ENCODE data around the gene ZDHHC12.

ZDHHC12 gene

GRCh38 chr9:128684325-128685199 lies 39.4 kb downstream of the ZDHHC12 start:
- peak; percentile 74 for DNase-seq

DNA sequence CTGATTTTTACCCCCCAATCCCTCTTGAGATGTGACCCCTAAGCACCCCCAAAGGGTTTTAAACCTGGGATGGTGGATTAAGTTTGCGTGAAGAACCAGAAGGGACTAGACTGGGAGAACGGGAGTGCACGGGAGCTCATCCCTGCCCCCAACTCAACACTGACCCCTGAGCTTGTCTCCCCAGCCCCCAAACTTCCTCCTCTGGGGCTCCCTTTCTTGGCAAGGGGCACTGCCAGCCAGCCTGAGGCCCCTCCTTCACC lies 39.9 kb downstream of the ZDHHC12 start:
- no peak for DNase-seq

DNA sequence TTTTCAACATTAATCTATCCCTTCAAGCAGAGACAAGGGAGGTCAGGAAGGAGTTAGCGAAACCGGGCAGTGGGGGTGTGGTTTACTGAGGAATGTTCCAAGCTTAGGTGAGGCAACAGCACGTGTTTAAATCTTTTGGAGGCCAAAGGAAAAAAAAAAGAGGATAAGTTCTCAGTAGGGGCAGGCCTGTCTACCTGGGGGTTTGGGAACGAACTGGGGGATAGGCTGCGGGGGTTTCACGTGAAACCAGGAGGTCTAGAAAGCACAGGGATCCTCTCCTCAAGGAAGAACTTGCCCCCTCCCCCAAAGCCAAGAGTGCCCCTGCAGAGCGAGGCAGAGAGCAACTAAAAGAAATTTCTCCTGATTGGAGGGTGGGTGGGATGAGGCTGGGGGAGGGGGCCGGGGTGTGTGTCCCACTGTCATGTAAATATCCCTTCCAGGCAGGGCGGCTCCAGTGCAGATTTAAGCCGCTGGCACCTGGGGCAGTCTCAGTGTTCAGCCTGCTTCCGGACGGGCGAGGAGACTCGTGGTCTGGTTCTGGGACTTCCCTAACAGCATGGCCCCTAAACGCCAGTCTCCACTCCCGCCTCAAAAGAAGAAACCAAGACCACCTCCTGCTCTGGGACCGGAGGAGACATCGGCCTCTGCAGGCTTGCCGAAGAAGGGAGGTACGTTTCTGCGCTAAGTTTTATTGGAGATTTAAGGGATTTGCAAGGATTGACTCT lies 40.4 kb downstream of the ZDHHC12 start:
- DNase-seq, result no peak

- DNase-seq, result no peak
Observed at GRCh38 chr9:128677794-128678193, 46.1 kb downstream of the ZDHHC12 start.

DNA sequence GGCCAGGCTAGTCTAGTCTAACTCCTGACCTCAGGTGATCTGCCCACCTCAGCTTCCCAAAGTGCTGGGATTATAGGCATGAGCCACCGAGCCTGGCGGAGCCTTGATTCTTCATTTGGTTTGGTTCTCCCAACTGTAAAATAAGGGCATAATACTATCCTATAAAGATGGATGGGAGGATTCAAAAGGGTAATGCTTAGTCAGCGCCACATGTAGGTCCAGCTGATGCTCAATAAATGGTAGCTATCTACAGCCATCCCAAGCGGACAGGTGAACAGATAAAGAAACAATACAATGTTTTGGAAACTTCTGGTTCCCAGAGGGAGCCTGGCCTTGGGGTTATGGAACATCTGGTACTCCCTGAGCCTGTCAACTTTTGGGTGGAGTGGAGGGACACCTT lies 48.5 kb downstream of the ZDHHC12 start:
- DNase-seq, result no peak

All from NCI-H510A (cell line).